ENCODE data around the gene APELA.

GRCh38 chr4:164847967-164848649 is 28.9 kb upstream of the APELA start:
- TF ChIP-seq, protein P1, sequence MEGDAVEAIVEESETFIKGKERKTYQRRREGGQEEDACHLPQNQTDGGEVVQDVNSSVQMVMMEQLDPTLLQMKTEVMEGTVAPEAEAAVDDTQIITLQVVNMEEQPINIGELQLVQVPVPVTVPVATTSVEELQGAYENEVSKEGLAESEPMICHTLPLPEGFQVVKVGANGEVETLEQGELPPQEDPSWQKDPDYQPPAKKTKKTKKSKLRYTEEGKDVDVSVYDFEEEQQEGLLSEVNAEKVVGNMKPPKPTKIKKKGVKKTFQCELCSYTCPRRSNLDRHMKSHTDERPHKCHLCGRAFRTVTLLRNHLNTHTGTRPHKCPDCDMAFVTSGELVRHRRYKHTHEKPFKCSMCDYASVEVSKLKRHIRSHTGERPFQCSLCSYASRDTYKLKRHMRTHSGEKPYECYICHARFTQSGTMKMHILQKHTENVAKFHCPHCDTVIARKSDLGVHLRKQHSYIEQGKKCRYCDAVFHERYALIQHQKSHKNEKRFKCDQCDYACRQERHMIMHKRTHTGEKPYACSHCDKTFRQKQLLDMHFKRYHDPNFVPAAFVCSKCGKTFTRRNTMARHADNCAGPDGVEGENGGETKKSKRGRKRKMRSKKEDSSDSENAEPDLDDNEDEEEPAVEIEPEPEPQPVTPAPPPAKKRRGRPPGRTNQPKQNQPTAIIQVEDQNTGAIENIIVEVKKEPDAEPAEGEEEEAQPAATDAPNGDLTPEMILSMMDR (IDR thresholded peaks at IDR 0.05), result no peak
- TF ChIP-seq ZFX (IDR thresholded peaks at IDR 0.05; ENCODE audit: borderline replicate concordance), result no peak

Measured in 22Rv1 (cell line).